Right hindlimb (tissue), 1 donor: ENCODE results near the gene UPK3BL2.
A peak's percentile ranks its signal among the peaks of the same experiment; 100 is the strongest.
"Not testable (repeated sequence)": the region's sequence is repeated elsewhere in the genome, so short reads cannot be mapped to it uniquely, and the experiment has no call there.

Experiments
- DNase-seq: peaks from one replicate; pipeline ENCODE4 v3.0.0-alpha.2; 2018

The UPK3BL2 gene

GRCh38 chr7:102527822-102528793 lies 15.4 kb downstream of the UPK3BL2 start:
- DNase-seq: not testable (repeated sequence)

GRCh38 chr7:102527182-102527581 lies 16.3 kb downstream of the UPK3BL2 start:
- DNase-seq: not testable (repeated sequence)

- DNase-seq: not testable (repeated sequence)
These were observed 18.7 kb downstream of the UPK3BL2 start for GRCh38 chr7:102524803-102525202.

GRCh38 chr7:102520797-102521196 lies 22.7 kb downstream of the UPK3BL2 start:
- DNase-seq: not testable (repeated sequence)

GRCh38 chr7:102517550-102518147 lies 25.8 kb downstream of the UPK3BL2 start, which contains the start of gene RASA4B:
TSS of gene RASA4B (minus strand) at chr7:102517777. CDS start at chr7:102517710, 67 bp downstream.
- DNase-seq: peak; percentile 13

- not testable (repeated sequence) for DNase-seq
These were observed 26.5 kb downstream of the UPK3BL2 start for GRCh38 chr7:102516951-102517350.

- not testable (repeated sequence) for DNase-seq
These were observed 27.6 kb downstream of the UPK3BL2 start for GRCh38 chr7:102515889-102516288.

- DNase-seq: not testable (repeated sequence)
These were observed 28.4 kb downstream of the UPK3BL2 start for GRCh38 chr7:102514881-102515721.

GRCh38 chr7:102512642-102513221 lies 30.8 kb downstream of the UPK3BL2 start:
- peak; percentile 92 for DNase-seq

- not testable (repeated sequence) for DNase-seq
These were observed 31.5 kb downstream of the UPK3BL2 start for GRCh38 chr7:102511860-102512522.

GRCh38 chr7:102510575-102510974 lies 32.9 kb downstream of the UPK3BL2 start:
- DNase-seq: not testable (repeated sequence)

GRCh38 chr7:102507410-102508088 lies 35.9 kb downstream of the UPK3BL2 start:
- DNase-seq: not testable (repeated sequence)

- DNase-seq: not testable (repeated sequence)
These were observed 38.0 kb downstream of the UPK3BL2 start for GRCh38 chr7:102505298-102506185.

- not testable (repeated sequence) for DNase-seq
These were observed 40.4 kb downstream of the UPK3BL2 start for GRCh38 chr7:102503141-102503540.

GRCh38 chr7:102498321-102498720 lies 45.2 kb downstream of the UPK3BL2 start:
- DNase-seq: not testable (repeated sequence)

- DNase-seq: not testable (repeated sequence)
These were observed 46.2 kb downstream of the UPK3BL2 start for GRCh38 chr7:102497308-102497707.

GRCh38 chr7:102496861-102497260 lies 46.6 kb downstream of the UPK3BL2 start:
- not testable (repeated sequence) for DNase-seq

GRCh38 chr7:102494473-102495149 lies 48.9 kb downstream of the UPK3BL2 start:
- not testable (repeated sequence) for DNase-seq

- not testable (repeated sequence) for DNase-seq
These were observed 49.5 kb downstream of the UPK3BL2 start for GRCh38 chr7:102494026-102494425.
